H9 (cell line): Measurements from ENCODE around the gene TMPRSS9. TPM values are rescaled to one million over a fixed set of nuclear protein-coding genes. Genes with fewer than 3 reads are reported as not detected.

Experiments used
- DNase-seq: peaks from one replicate; pipeline ENCODE4 v3.0.0-alpha.2; 2017
- H2AFZ ChIP-seq: one replicate; pipeline ENCODE4 v1.6.1; 2013; ENCODE audit warnings: mild to moderate bottlenecking, low read length, control low read depth, moderate library complexity
- H2AK5ac ChIP-seq: 2 replicates; pipeline ENCODE4 v1.6.1; 2013; ENCODE audit warnings: low read length, control low read depth, mixed read lengths; ENCODE audit not compliant: insufficient read length
- H2BK120ac ChIP-seq: one replicate; pipeline ENCODE4 v1.6.1; 2013; ENCODE audit warnings: low read depth, mild to moderate bottlenecking, low read length, control low read depth, inconsistent platforms; ENCODE audit not compliant: poor library complexity, severe bottlenecking
- H2BK12ac ChIP-seq: 2 replicates; pipeline ENCODE4 v1.6.1; 2013; ENCODE audit warnings: low read length, control low read depth, mixed read lengths, low read depth; ENCODE audit not compliant: insufficient read length
- H2BK15ac ChIP-seq: 2 replicates; pipeline ENCODE4 v1.6.1; 2013; ENCODE audit warnings: low read depth, low read length, control low read depth
- H2BK20ac ChIP-seq: one replicate; pipeline ENCODE4 v1.6.1; 2013; ENCODE audit warnings: low read depth, mild to moderate bottlenecking, low read length, control low read depth, inconsistent platforms; ENCODE audit not compliant: poor library complexity, severe bottlenecking
- H2BK5ac ChIP-seq: 2 replicates; pipeline ENCODE4 v1.6.1; 2013; ENCODE audit warnings: low read length, control low read depth, mixed read lengths; ENCODE audit not compliant: insufficient read length
- H3K14ac ChIP-seq: 2 replicates; pipeline ENCODE4 v1.6.1; 2013; ENCODE audit warnings: low read length, control low read depth; ENCODE audit not compliant: insufficient read depth
- H3K18ac ChIP-seq: 2 replicates; pipeline ENCODE4 v1.6.1; 2013; ENCODE audit warnings: low read depth, mild to moderate bottlenecking, mixed read lengths, low read length, control low read depth; ENCODE audit not compliant: insufficient read length
- H3K23ac ChIP-seq: 2 replicates; pipeline ENCODE4 v1.6.1; 2013; ENCODE audit warnings: low read length, control low read depth, mixed read lengths, low read depth; ENCODE audit not compliant: insufficient read length
- H3K23me2 ChIP-seq: 2 replicates; pipeline ENCODE4 v1.6.1; 2013; ENCODE audit warnings: low read depth, mild to moderate bottlenecking, mixed read lengths, low read length, control low read depth; ENCODE audit not compliant: insufficient read length, poor library complexity, severe bottlenecking
- H3K27ac ChIP-seq: 2 replicates; pipeline ENCODE4 v1.5.1; 2013; ENCODE audit warnings: low read length, control low read depth, mixed read lengths, low read depth; ENCODE audit not compliant: insufficient read length
- H3K27me3 ChIP-seq: 2 replicates; pipeline ENCODE4 v1.6.1; 2013; ENCODE audit warnings: low read length, control low read depth, inconsistent platforms; ENCODE audit not compliant: insufficient read depth
- H3K4ac ChIP-seq: 2 replicates; pipeline ENCODE4 v1.6.1; 2013; ENCODE audit warnings: low read depth, mild to moderate bottlenecking, control low read depth, inconsistent platforms, low read length, moderate library complexity
- H3K4me1 ChIP-seq: 2 replicates; pipeline ENCODE4 v1.6.1; 2013; ENCODE audit warnings: low read length, control low read depth, inconsistent platforms; ENCODE audit not compliant: insufficient read depth
- H3K4me2 ChIP-seq: 2 replicates; pipeline ENCODE4 v1.6.1; 2013; ENCODE audit warnings: low read length, control low read depth, mixed read lengths; ENCODE audit not compliant: insufficient read length, insufficient read depth
- H3K56ac ChIP-seq: 2 replicates; pipeline ENCODE4 v1.6.1; 2013; ENCODE audit warnings: low read depth, mild to moderate bottlenecking, mixed read lengths, low read length, control low read depth; ENCODE audit not compliant: insufficient read length
- H3K79me1 ChIP-seq: 2 replicates; pipeline ENCODE4 v1.6.1; 2013; ENCODE audit warnings: low read depth, mild to moderate bottlenecking, moderate library complexity, low read length, control low read depth, inconsistent platforms; ENCODE audit not compliant: insufficient read depth, poor library complexity, severe bottlenecking
- H3K79me2 ChIP-seq: 2 replicates; pipeline ENCODE4 v1.6.1; 2013; ENCODE audit warnings: low read length, control low read depth, inconsistent platforms; ENCODE audit not compliant: insufficient read depth
- H3K9ac ChIP-seq: 2 replicates; pipeline ENCODE4 v1.6.1; 2013; ENCODE audit warnings: low read length, control low read depth, mixed read lengths; ENCODE audit not compliant: insufficient read length; ENCODE audit errors: extremely low read depth
- H3K9me3 ChIP-seq: one replicate; pipeline ENCODE4 v1.6.1; 2013; ENCODE audit warnings: low read depth, low read length, inconsistent platforms; ENCODE audit not compliant: control insufficient read depth
- H3T11ph ChIP-seq: one replicate; pipeline ENCODE4 v1.6.1; 2013; ENCODE audit warnings: mild to moderate bottlenecking, low read length, control low read depth, inconsistent platforms
- H4K20me1 ChIP-seq: one replicate; pipeline ENCODE4 v1.6.1; 2013; ENCODE audit not compliant: control insufficient read depth, insufficient read length, insufficient read depth
- H4K5ac ChIP-seq: 2 replicates; pipeline ENCODE4 v1.6.1; 2013; ENCODE audit warnings: low read depth, mild to moderate bottlenecking, mixed read lengths, low read length, control low read depth; ENCODE audit not compliant: insufficient read length
- H4K8ac ChIP-seq: replicated peaks from 2 replicates; pipeline ENCODE4 v1.6.1; 2013; ENCODE audit warnings: low read length, control low read depth, mixed read lengths, low read depth; ENCODE audit not compliant: insufficient read length
- H4K91ac ChIP-seq: 2 replicates; pipeline ENCODE4 v1.6.1; 2013; ENCODE audit warnings: low read depth, mild to moderate bottlenecking, moderate library complexity, mixed read lengths, low read length, control low read depth; ENCODE audit not compliant: insufficient read length
- H3K27ac Mint-ChIP-seq, 3 experiments: 2 replicates in 2 of 3; 3 replicates in 1 of 3; pipeline ENCODE4 v1.8.0; 2020 to 2021; ENCODE audit warnings: mixed read lengths in 3 of 3, mild to moderate bottlenecking in 1 of 3, moderate library complexity in 1 of 3
- H3K27me3 Mint-ChIP-seq: 2 replicates; pipeline ENCODE4 v1.8.0; 2021; ENCODE audit warnings: low read depth, mild to moderate bottlenecking, moderate library complexity, mixed read lengths
- H3K36me3 Mint-ChIP-seq, 3 experiments: 2 replicates in 2 of 3; 3 replicates in 1 of 3; pipeline ENCODE4 v1.8.0; 2020 to 2021; ENCODE audit warnings: low read depth in 3 of 3, mixed read lengths in 3 of 3; ENCODE audit not compliant: insufficient read depth in 1 of 3
- H3K4me1 Mint-ChIP-seq, 2 experiments: 2 replicates each; pipeline ENCODE4 v1.8.0; 2020; ENCODE audit warnings: mixed read lengths in 2 of 2
- H3K4me3 Mint-ChIP-seq, 2 experiments: 2 replicates in 1 of 2; 3 replicates in 1 of 2; pipeline ENCODE4 v1.8.0; 2020 to 2021; ENCODE audit warnings: mild to moderate bottlenecking in 2 of 2, mixed read lengths in 2 of 2, moderate library complexity in 1 of 2
- H3K9me3 Mint-ChIP-seq, 2 experiments: 2 replicates in 1 of 2; 3 replicates in 1 of 2; pipeline ENCODE4 v1.8.0; 2020; ENCODE audit warnings: mild to moderate bottlenecking in 2 of 2, mixed read lengths in 2 of 2, moderate library complexity in 1 of 2
- WGBS: extraction: QIAGEN DNeasy Blood & Tissue Kit; methylation state at CpG from one replicate; pipeline ENCODE4 v1.1.7; 2013; ENCODE audit warnings: missing lambda C conversion rate, low lambda C conversion rate, mixed read lengths; ENCODE audit not compliant: insufficient read length; ENCODE audit errors: extremely low coverage; 5-methylcytosine and 5-hydroxymethylcytosine counted together
- total RNA-seq: library from RNA; stranded (reverse); gene quantifications from 2 replicates; pipeline ENCODE4 v1.2.1, GENCODE V29; 2021
- TF ChIP-seq, protein P1 (sequence below): fragments of 200-600 bp; sonication (generic); conservative IDR thresholded peaks from 3 replicates; pipeline ENCODE4 v1.8.0; 2021; ENCODE audit warnings: antibody characterized with exemption, mild to moderate bottlenecking

Gene TMPRSS9
- total RNA-seq, 1 experiment from 2014 or later: 0.24 TPM

DNA sequence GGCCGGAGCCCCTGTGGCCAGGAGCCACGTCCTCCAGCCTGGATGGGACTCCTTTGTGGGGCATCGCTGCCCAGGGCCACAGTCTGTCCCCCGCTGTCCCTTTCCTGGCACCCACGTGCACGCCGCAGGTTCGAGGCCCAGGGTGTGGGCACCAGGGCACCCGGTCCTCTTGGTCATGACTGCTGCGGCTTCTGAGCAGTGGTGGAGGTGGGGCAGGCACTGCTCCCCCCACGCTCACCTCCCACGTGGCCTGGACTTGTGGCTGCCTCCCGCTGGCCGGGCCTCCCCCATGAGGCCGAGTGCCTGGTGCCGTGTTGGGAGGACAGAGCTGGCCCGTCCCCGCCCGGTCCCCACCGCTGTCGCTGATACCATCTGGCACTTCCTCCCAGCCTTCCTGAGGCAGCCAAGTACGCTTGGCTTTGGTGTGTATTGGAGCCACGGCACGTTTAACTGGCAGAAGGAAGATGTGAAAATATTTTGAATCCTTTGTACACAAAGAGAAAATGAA is 18.8 kb upstream of the TMPRSS9 start:
- no peak overlapping the region for H3K9ac ChIP-seq

More for the DNA sequence above, 18.8 kb upstream of the TMPRSS9 start:
- H2AK5ac ChIP-seq: no peak overlapping the region
- no peak overlapping the region for H3K23ac ChIP-seq
- H3K27ac Mint-ChIP-seq: no peak overlapping the region; a peak in 1 of 7 replicates
- H3K27me3 Mint-ChIP-seq: no peaks in the 10 kb centered on the region
- no peak overlapping the region for H2BK12ac ChIP-seq
- H3K36me3 Mint-ChIP-seq: peaks cover 1 to 16% (median 11%) of the 10 kb centered on the region in 3 experiments; a peak in 6 of 7 replicates
- no peaks in the 10 kb centered on the region for H3K27me3 ChIP-seq
- H3K4me1 ChIP-seq: no peaks in the 10 kb centered on the region
- no peak overlapping the region for H3K4ac ChIP-seq
- peaks cover 3 to 14% of the 10 kb centered on the region in 2 experiments for H3K4me1 Mint-ChIP-seq
- peaks cover 1% of the 10 kb centered on the region; the same call in 1 of the 2 replicates for H3K79me2 ChIP-seq
- no peaks in the 10 kb centered on the region for H3K23me2 ChIP-seq
- TF ChIP-seq, protein P1, sequence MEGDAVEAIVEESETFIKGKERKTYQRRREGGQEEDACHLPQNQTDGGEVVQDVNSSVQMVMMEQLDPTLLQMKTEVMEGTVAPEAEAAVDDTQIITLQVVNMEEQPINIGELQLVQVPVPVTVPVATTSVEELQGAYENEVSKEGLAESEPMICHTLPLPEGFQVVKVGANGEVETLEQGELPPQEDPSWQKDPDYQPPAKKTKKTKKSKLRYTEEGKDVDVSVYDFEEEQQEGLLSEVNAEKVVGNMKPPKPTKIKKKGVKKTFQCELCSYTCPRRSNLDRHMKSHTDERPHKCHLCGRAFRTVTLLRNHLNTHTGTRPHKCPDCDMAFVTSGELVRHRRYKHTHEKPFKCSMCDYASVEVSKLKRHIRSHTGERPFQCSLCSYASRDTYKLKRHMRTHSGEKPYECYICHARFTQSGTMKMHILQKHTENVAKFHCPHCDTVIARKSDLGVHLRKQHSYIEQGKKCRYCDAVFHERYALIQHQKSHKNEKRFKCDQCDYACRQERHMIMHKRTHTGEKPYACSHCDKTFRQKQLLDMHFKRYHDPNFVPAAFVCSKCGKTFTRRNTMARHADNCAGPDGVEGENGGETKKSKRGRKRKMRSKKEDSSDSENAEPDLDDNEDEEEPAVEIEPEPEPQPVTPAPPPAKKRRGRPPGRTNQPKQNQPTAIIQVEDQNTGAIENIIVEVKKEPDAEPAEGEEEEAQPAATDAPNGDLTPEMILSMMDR: no peak
- no peak overlapping the region for H2BK20ac ChIP-seq
- H2BK15ac ChIP-seq: no peak overlapping the region
- no peak for DNase-seq
- no peak overlapping the region for H3K14ac ChIP-seq
- H4K8ac ChIP-seq: no peak overlapping the region
- H4K5ac ChIP-seq: no peak overlapping the region
- WGBS: no CpG with 5 or more reads among the region's 24 CpGs
- no peaks in the 10 kb centered on the region for H3K9me3 Mint-ChIP-seq
- H3K27ac ChIP-seq: no peak overlapping the region
- no peak overlapping the region for H2BK5ac ChIP-seq
- no peak overlapping the region for H2AFZ ChIP-seq
- no peak overlapping the region for H4K91ac ChIP-seq
- H3K9me3 ChIP-seq: no peaks in the 10 kb centered on the region
- H3K79me1 ChIP-seq: no peaks in the 10 kb centered on the region
- no peak overlapping the region for H3K18ac ChIP-seq
- no peak overlapping the region for H3K4me2 ChIP-seq
- no peak overlapping the region for H2BK120ac ChIP-seq
- H3K56ac ChIP-seq: no peak overlapping the region
- no peaks in the 10 kb centered on the region for H4K20me1 ChIP-seq
- no peak overlapping the region for H3T11ph ChIP-seq
- H3K4me3 Mint-ChIP-seq: no peak overlapping the region
